ENCODE data around the gene AGAP9.

The AGAP9 gene

DNA sequence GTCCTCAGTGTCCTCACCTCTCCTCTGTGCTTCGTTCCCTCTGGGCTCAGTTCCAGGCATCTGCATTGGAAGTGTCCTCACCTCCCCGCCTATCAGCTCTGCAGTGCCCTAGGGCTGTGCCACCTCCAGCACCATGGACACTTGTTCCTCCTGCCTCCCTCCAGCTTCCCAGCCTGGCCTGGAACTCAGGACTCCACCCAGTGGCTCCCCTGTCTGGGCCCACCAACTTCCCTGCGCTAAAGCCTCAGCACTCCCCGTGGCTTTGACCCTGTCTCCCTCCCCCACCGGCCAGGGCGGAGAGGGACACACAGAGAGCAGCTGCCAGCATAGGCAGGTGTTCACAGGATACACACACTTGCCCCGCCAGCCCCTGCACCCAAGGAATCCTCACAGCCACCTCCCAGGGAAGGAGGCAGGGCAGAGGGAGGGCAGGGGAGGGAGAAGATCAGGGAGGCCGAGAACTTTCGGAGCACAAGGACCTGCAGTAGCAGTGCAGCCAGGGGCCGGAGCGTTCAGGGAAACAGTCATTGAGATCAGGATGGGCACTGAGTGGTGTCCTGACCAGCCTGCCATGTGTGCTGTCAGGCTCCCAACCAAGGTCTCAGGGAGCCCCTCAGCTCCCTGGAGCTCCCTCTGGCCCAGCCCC, 70.8 kb downstream of the AGAP9 start:
- DNase-seq, result no peak
- H3K36me3 Mint-ChIP-seq (ENCODE audit: low read depth), result no peaks in the 10 kb centered on the region
- H3K9me3 Mint-ChIP-seq, result no peaks in the 10 kb centered on the region
- H3K27ac Mint-ChIP-seq, result no peak overlapping the region
- H3K27me3 Mint-ChIP-seq (ENCODE audit: low read depth, poor library complexity), result peaks cover 6% of the 10 kb centered on the region
- H3K4me3 Mint-ChIP-seq, result no peak overlapping the region
- TF ChIP-seq, protein P1, sequence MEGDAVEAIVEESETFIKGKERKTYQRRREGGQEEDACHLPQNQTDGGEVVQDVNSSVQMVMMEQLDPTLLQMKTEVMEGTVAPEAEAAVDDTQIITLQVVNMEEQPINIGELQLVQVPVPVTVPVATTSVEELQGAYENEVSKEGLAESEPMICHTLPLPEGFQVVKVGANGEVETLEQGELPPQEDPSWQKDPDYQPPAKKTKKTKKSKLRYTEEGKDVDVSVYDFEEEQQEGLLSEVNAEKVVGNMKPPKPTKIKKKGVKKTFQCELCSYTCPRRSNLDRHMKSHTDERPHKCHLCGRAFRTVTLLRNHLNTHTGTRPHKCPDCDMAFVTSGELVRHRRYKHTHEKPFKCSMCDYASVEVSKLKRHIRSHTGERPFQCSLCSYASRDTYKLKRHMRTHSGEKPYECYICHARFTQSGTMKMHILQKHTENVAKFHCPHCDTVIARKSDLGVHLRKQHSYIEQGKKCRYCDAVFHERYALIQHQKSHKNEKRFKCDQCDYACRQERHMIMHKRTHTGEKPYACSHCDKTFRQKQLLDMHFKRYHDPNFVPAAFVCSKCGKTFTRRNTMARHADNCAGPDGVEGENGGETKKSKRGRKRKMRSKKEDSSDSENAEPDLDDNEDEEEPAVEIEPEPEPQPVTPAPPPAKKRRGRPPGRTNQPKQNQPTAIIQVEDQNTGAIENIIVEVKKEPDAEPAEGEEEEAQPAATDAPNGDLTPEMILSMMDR (IDR thresholded peaks at IDR 0.05), result no peak
- H3K4me1 Mint-ChIP-seq, result peaks cover 28% of the 10 kb centered on the region

DNA sequence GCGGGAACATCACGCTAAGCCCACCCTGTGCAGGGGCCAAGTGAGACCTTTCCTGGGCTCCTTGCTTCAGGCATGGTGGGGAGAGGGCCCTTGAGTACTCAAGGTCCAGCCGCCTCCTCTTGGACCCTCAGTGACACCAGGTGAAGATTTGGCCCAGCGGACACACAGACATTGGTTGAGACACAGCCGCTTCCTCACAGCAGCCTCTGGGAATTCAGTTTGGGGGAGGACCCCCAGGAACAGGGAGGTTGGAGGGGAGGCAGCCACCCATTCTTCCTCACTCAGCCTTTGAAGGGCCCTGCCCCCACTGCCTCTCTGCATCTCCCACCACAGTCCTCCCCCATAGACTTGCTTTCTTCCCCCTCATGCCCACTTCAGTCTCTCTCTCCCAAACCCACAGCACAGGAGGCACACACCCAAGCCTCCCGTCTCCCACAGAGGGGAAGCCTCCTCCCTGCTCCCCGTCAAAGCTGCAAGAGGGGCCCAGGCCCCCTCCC, 71.4 kb downstream of the AGAP9 start:
- DNase-seq, result no peak
- TF ChIP-seq, protein P1 (IDR thresholded peaks at IDR 0.05), result no peak
- Mint-ChIP-seq H3K4me3 (no peak overlapping the region), H3K4me1 (peaks cover 28% of the 10 kb centered on the region), H3K36me3 (ENCODE audit: low read depth) (no peaks in the 10 kb centered on the region), H3K27ac (no peak overlapping the region), H3K27me3 (ENCODE audit: low read depth, poor library complexity) (peaks cover 6% of the 10 kb centered on the region), H3K9me3 (no peaks in the 10 kb centered on the region)
